ENCODE measurements around the gene ITGA7. TPM values are rescaled to one million over a fixed set of nuclear protein-coding genes. Genes with fewer than 3 reads are reported as not detected.
A peak's percentile ranks its signal among the peaks of the same experiment; 100 is the strongest.

ITGA7 gene
- total RNA-seq, 1 donor from 2014 or later: 0.79 TPM

- FAIRE-seq (no peak), DNase-seq (ENCODE audit: low read depth) (no peak)
- no peak overlapping the region for H3K4me3 ChIP-seq (ENCODE audit: low read depth, low read length)
- TF ChIP-seq CTCF (IDR thresholded peaks at IDR 0.05; ENCODE audit: insufficient read depth, low read length, severe bottlenecking): no peak
- no peaks in the 10 kb centered on the region for H3K27me3 ChIP-seq (ENCODE audit: control insufficient read depth, insufficient read depth, low read length)
- peaks cover 26% of the 10 kb centered on the region for H3K36me3 ChIP-seq (ENCODE audit: control insufficient read depth, insufficient read depth, low read length)
Observed at GRCh38 chr12:55725556-55725955, 17.9 kb upstream of the ITGA7 start.

- peaks cover 26% of the 10 kb centered on the region for H3K36me3 ChIP-seq (ENCODE audit: control insufficient read depth, insufficient read depth, low read length)
- TF ChIP-seq CTCF (IDR thresholded peaks at IDR 0.05; ENCODE audit: insufficient read depth, low read length, severe bottlenecking): no peak
- DNase-seq (ENCODE audit: low read depth) (no peak), FAIRE-seq (no peak)
- no peak overlapping the region for H3K4me3 ChIP-seq (ENCODE audit: low read depth, low read length)
- no peaks in the 10 kb centered on the region for H3K27me3 ChIP-seq (ENCODE audit: control insufficient read depth, insufficient read depth, low read length)
Observed at GRCh38 chr12:55724940-55725309, 17.2 kb upstream of the ITGA7 start.

- peak; percentile 75 for TF ChIP-seq CTCF (IDR thresholded peaks at IDR 0.05; ENCODE audit: insufficient read depth, low read length, severe bottlenecking)
- FAIRE-seq: no peak
- Histone ChIP-seq H3K36me3 (ENCODE audit: control insufficient read depth, insufficient read depth, low read length) (peaks cover 26% of the 10 kb centered on the region), H3K4me3 (ENCODE audit: low read depth, low read length) (no peak overlapping the region), H3K27me3 (ENCODE audit: control insufficient read depth, insufficient read depth, low read length) (no peaks in the 10 kb centered on the region)
- peak; percentile 54 for DNase-seq (ENCODE audit: low read depth)
Observed at GRCh38 chr12:55724226-55724939, 16.7 kb upstream of the ITGA7 start.

- Histone ChIP-seq H3K4me3 (ENCODE audit: low read depth, low read length) (no peak overlapping the region), H3K27me3 (ENCODE audit: control insufficient read depth, insufficient read depth, low read length) (no peaks in the 10 kb centered on the region), H3K36me3 (ENCODE audit: control insufficient read depth, insufficient read depth, low read length) (peaks cover 26% of the 10 kb centered on the region)
- TF ChIP-seq CTCF (IDR thresholded peaks at IDR 0.05; ENCODE audit: insufficient read depth, low read length, severe bottlenecking): no peak
- FAIRE-seq (no peak), DNase-seq (ENCODE audit: low read depth) (no peak)
Observed at GRCh38 chr12:55723516-55724225, 16.0 kb upstream of the ITGA7 start.

GRCh38 chr12:55722948-55723347 is 15.2 kb upstream of the ITGA7 start:
- Histone ChIP-seq H3K36me3 (ENCODE audit: control insufficient read depth, insufficient read depth, low read length) (peaks cover 26% of the 10 kb centered on the region), H3K4me3 (ENCODE audit: low read depth, low read length) (no peak overlapping the region), H3K27me3 (ENCODE audit: control insufficient read depth, insufficient read depth, low read length) (no peaks in the 10 kb centered on the region)
- DNase-seq (ENCODE audit: low read depth): no peak
- FAIRE-seq: no peak
- TF ChIP-seq CTCF (IDR thresholded peaks at IDR 0.05; ENCODE audit: insufficient read depth, low read length, severe bottlenecking): no peak
